Bronchial epithelial cell (primary cell): Measurements from ENCODE around the gene TMEM233. TPM values are rescaled to one million over a fixed set of nuclear protein-coding genes. Genes with fewer than 3 reads are reported as not detected.

Experiments
- DNase-seq: peaks from one replicate; pipeline ENCODE4 v3.0.0-alpha.2; 2010; ENCODE audit warnings: low read depth
- FAIRE-seq: peaks from 2 replicates; lab custom pipeline; 2011; peaks lifted over from hg19 to GRCh38; lab: Jason Lieb, UNC
- H3K27me3 ChIP-seq: 2 replicates; pipeline ENCODE4 v1.5.1; 2011; ENCODE audit warnings: low read length; ENCODE audit not compliant: control insufficient read depth, insufficient read depth
- H3K36me3 ChIP-seq: 2 replicates; pipeline ENCODE4 v1.5.1; 2011; ENCODE audit warnings: low read length; ENCODE audit not compliant: control insufficient read depth, insufficient read depth
- H3K4me3 ChIP-seq: 2 replicates; pipeline ENCODE4 v1.5.1; 2011; ENCODE audit warnings: mild to moderate bottlenecking, low read depth, low read length, control low read depth
- CTCF ChIP-seq: IDR thresholded peaks from 2 replicates; pipeline ENCODE4 v1.5.1; 2011; ENCODE audit warnings: mild to moderate bottlenecking, moderate library complexity, low read length, control low read depth, inconsistent platforms; ENCODE audit not compliant: insufficient read depth, severe bottlenecking
- total RNA-seq: library from RNA; depleted of rRNA; stranded (reverse); fragments of >200 nt; gene quantifications from 2 replicates; pipeline ENCODE4 v1.2.1, GENCODE V29; 2014

The TMEM233 gene
- total RNA-seq, 1 donor from 2014 or later: not detected

DNA sequence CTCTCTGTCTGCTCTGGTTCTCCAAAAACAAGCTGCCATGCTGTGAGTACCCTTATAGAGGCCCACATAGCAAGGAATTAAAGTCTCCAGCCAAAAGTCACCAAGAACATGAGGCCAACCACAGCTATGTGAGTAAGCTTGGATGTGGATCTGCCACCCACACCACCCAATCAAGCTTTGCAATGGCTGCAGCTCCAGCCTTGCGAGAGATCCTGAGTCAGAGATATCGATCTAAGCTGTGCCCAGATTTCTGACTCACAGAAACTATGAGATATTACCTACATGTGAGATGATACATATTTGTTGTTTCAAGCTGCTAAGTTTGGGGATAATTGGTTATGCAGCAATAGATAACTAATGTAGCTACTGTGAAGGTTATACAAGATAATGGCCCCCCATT is 15.5 kb upstream of the TMEM233 start:
- Histone ChIP-seq H3K36me3 (no peaks in the 10 kb centered on the region), H3K4me3 (no peak overlapping the region), H3K27me3 (no peaks in the 10 kb centered on the region)
- DNase-seq (peak; percentile 52), FAIRE-seq (peak; percentile 36)
- no peak for TF ChIP-seq CTCF

- FAIRE-seq: no peak
- H3K4me3 ChIP-seq: no peak overlapping the region
- H3K36me3 ChIP-seq: no peaks in the 10 kb centered on the region
- H3K27me3 ChIP-seq: peaks cover 5% of the 10 kb centered on the region
- TF ChIP-seq CTCF: no peak
- peak; percentile 4 for DNase-seq
These were observed 4.5 kb upstream of the TMEM233 start for GRCh38 chr12:119589097-119589496.

DNA sequence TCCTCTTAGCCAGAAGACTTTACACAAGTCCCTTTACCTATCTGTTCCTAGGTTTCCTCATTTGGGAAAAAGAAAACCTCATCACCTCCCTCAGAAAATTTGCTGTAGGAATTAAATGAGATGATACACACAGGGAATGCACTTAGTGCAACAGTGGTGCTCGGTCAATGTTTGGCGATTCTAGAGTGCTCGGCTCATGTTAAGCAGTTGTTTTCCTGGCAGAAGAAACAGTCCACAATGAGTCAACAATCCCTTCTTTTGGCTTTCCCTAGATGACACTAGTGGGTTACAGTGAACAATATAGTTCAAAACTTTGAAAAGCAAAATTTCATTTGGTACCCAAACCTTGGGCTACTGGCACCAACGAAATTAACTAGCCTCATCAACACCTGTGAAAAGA is 3.9 kb upstream of the TMEM233 start:
- Histone ChIP-seq H3K27me3 (peaks cover 6% of the 10 kb centered on the region), H3K4me3 (no peak overlapping the region), H3K36me3 (no peaks in the 10 kb centered on the region)
- DNase-seq: no peak
- FAIRE-seq: no peak
- TF ChIP-seq CTCF: no peak

DNA sequence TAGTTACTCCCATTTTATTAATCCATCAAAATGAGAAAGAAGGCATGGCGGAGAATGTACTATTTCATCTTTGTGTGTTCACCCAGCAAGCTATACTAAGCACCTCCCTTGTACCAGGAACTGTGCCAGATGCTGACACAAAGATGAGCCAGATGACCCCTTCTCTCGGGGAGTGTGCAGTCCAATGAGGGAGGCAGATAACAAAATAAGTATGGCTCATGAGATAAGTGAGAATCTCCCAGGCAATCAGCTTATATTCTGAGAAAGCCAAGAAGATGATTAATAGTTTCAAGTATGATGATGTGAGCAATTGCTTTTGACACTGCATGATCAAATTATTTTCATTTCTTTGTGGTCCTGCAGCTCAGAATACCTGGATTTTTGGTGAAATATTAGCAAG is 1.3 kb upstream of the TMEM233 start:
- Histone ChIP-seq H3K4me3 (no peak overlapping the region), H3K36me3 (no peaks in the 10 kb centered on the region), H3K27me3 (peaks cover 6% of the 10 kb centered on the region)
- DNase-seq (peak; percentile 5), FAIRE-seq (no peak)
- no peak for TF ChIP-seq CTCF

- Histone ChIP-seq H3K27me3 (peaks cover 6% of the 10 kb centered on the region), H3K4me3 (no peak overlapping the region), H3K36me3 (no peaks in the 10 kb centered on the region)
- no peak for TF ChIP-seq CTCF
- FAIRE-seq (no peak), DNase-seq (no peak)
These were observed 791 bp downstream of the TMEM233 start for GRCh38 chr12:119594399-119594730.

GRCh38 chr12:119594772-119595445 is 1.3 kb downstream of the TMEM233 start:
- H3K4me3 ChIP-seq: no peak overlapping the region
- FAIRE-seq (no peak), DNase-seq (no peak)
- no peak for TF ChIP-seq CTCF
- H3K27me3 ChIP-seq: peaks cover 6% of the 10 kb centered on the region
- no peaks in the 10 kb centered on the region for H3K36me3 ChIP-seq
